HepG2 (cell line): Measurements from ENCODE around the gene FAM193A. TPM values are rescaled to one million over a fixed set of nuclear protein-coding genes. Genes with fewer than 3 reads are reported as not detected.

Experiments
- ATAC-seq: fragments of 200-7000 bp; cut with Tn5 transposase; 3 replicates; pipeline ENCODE4 v1.9.1; 2020; ENCODE audit warnings: mild to moderate bottlenecking, moderate library complexity
- BruUV-seq: library from RNA; stranded (reverse); fragments of 400-500 nt; replicated peaks from 2 replicates; lab custom pipeline; 2021; lab: Mats Ljungman, UMichigan
- CTCF ChIA-PET: fragments of 300-600 bp; formaldehyde crosslinking; extraction: SDS; loops from one replicate; lab custom pipeline; 2021; ENCODE audit warnings: low total read pairs, inconsistent platforms, low intra/inter-chr PET ratio; lab: Yijun Ruan, JAX
- POLR2A ChIA-PET: fragments of 350-600 bp; sonication (Branson Sonifier 250); formaldehyde crosslinking; loops from one replicate; lab custom pipeline; 2020; ENCODE audit warnings: antibody characterized with exemption, inconsistent platforms; lab: Yijun Ruan, JAX
- DNase-seq: peaks from one replicate; pipeline ENCODE4 v3.0.0-alpha.2; 2015; ENCODE audit warnings: low spot score
- FAIRE-seq: peaks from 3 replicates; lab custom pipeline; 2011; peaks lifted over from hg19 to GRCh38; lab: Jason Lieb, UNC
- H2AFZ ChIP-seq: one replicate; pipeline ENCODE4 v1.6.1; 2011; ENCODE audit warnings: low read length, inconsistent platforms
- H3K27ac ChIP-seq: fragments of 300-600 bp; 3 replicates; pipeline ENCODE4 v1.8.0; 2011; ENCODE audit warnings: mixed run types, mild to moderate bottlenecking, mixed read lengths, low read length, inconsistent platforms; ENCODE audit not compliant: insufficient read depth; ENCODE audit errors: extremely low read length
- H3K27me3 ChIP-seq, 2 experiments: fragments of 200-600 bp in 1 of 2; 2 replicates in 1 of 2; 3 replicates in 1 of 2; pipeline versions ENCODE4 v1.6.0 to v1.8.0; 2011; ENCODE audit warnings: low read length in 2 of 2, mild to moderate bottlenecking in 2 of 2, moderate library complexity in 2 of 2, inconsistent platforms in 1 of 2; ENCODE audit not compliant: insufficient read depth in 2 of 2, control insufficient read depth in 1 of 2
- H3K36me3 ChIP-seq, 2 experiments: fragments of 200-600 bp in 1 of 2; replicated peaks in 1 of 2; 2 replicates in 1 of 2; 3 replicates in 1 of 2; pipeline versions ENCODE4 v1.5.1 to v1.8.0; 2011; ENCODE audit warnings: low read length in 2 of 2, inconsistent platforms in 1 of 2; ENCODE audit not compliant: insufficient read depth in 2 of 2, control insufficient read depth in 1 of 2
- H3K4me1 ChIP-seq: 2 replicates; pipeline ENCODE4 v1.5.1; 2012; ENCODE audit warnings: low read length, inconsistent platforms; ENCODE audit not compliant: insufficient read depth
- H3K4me2 ChIP-seq: 2 replicates; pipeline ENCODE4 v1.6.0; 2011; ENCODE audit warnings: low read depth, low read length, inconsistent platforms
- H3K4me3 ChIP-seq, 3 experiments: fragments of 200-600 bp in 1 of 3; sonication (generic), shearing (Covaris generic) in 1 of 3; replicated peaks in 1 of 3; 2 replicates each; pipeline ENCODE4 v1.5.1; 2011 to 2016; ENCODE audit warnings: low read length in 3 of 3, inconsistent platforms in 2 of 3, low read depth in 2 of 3, mild to moderate bottlenecking in 2 of 3, control low read depth in 1 of 3, mixed read lengths in 1 of 3; ENCODE audit not compliant: insufficient read depth in 1 of 3
- H3K79me2 ChIP-seq: one replicate; pipeline ENCODE4 v1.6.1; 2011; ENCODE audit warnings: low read length, inconsistent platforms; ENCODE audit not compliant: insufficient read depth
- H3K9ac ChIP-seq: 2 replicates; pipeline ENCODE4 v1.6.0; 2011; ENCODE audit warnings: mild to moderate bottlenecking, low read depth, low read length, inconsistent platforms; ENCODE audit not compliant: insufficient read depth
- H3K9me3 ChIP-seq: 2 replicates; pipeline ENCODE4 v1.5.1; 2012; ENCODE audit warnings: mild to moderate bottlenecking, low read length
- H4K20me1 ChIP-seq: 2 replicates; pipeline ENCODE4 v1.6.0; 2011; ENCODE audit warnings: inconsistent platforms, mild to moderate bottlenecking, low read length, moderate library complexity; ENCODE audit not compliant: insufficient read depth
- ARNT ChIP-seq: fragments of 450-650 bp; IDR thresholded peaks from 2 replicates; pipeline ENCODE4 v1.6.1; 2017
- FOXM1 ChIP-seq: sonication (generic); formaldehyde crosslinking; IDR thresholded peaks from 2 replicates; pipeline ENCODE4 v1.5.0; 2020; ENCODE audit warnings: missing genetic modification reagents
- GFI1 ChIP-seq: sonication (generic); formaldehyde crosslinking; IDR thresholded peaks from 2 replicates; pipeline ENCODE4 v1.5.0; 2020; ENCODE audit warnings: missing genetic modification reagents, mild to moderate bottlenecking, borderline replicate concordance
- MED13 ChIP-seq: sonication (generic); formaldehyde crosslinking; IDR thresholded peaks from 2 replicates; pipeline ENCODE4 v1.5.0; 2020; ENCODE audit warnings: missing genetic modification reagents
- RBM22 ChIP-seq: fragments of 200-400 bp; formaldehyde crosslinking; optimal IDR thresholded peaks from 2 replicates; pipeline ENCODE3; 2017; ENCODE audit warnings: mild to moderate bottlenecking, low read length, moderate library complexity
- RCOR2 ChIP-seq: IDR thresholded peaks from 2 replicates; pipeline ENCODE4 v1.6.1; 2016; ENCODE audit warnings: missing biosample characterization, missing genetic modification reagents
- ZBTB8A ChIP-seq: sonication (generic); formaldehyde crosslinking; IDR thresholded peaks from 2 replicates; pipeline ENCODE4 v1.4.0; 2020; ENCODE audit warnings: mild to moderate bottlenecking, low read depth, missing genetic modification reagents, borderline replicate concordance
- ZNF331 ChIP-seq: sonication (generic); formaldehyde crosslinking; IDR thresholded peaks from 2 replicates; pipeline ENCODE4 v1.4.0; 2020; ENCODE audit warnings: missing genetic modification reagents
- ZNF570 ChIP-seq: sonication (generic); formaldehyde crosslinking; IDR thresholded peaks from 2 replicates; pipeline ENCODE4 v1.4.0; 2020; ENCODE audit warnings: mild to moderate bottlenecking, missing genetic modification reagents, borderline replicate concordance
- ZNF615 ChIP-seq: sonication (generic); formaldehyde crosslinking; IDR thresholded peaks from 2 replicates; pipeline ENCODE4 v1.5.0; 2020; ENCODE audit warnings: mild to moderate bottlenecking, missing genetic modification reagents, borderline replicate concordance
- ZNF775 ChIP-seq: sonication (generic); formaldehyde crosslinking; IDR thresholded peaks from 2 replicates; pipeline ENCODE4 v1.4.0; 2020; ENCODE audit warnings: missing genetic modification reagents, mild to moderate bottlenecking, moderate library complexity, borderline replicate concordance
- ZNF878 ChIP-seq: sonication (generic); formaldehyde crosslinking; IDR thresholded peaks from 2 replicates; pipeline ENCODE4 v1.8.1; 2023; ENCODE audit warnings: mild to moderate bottlenecking, missing genetic modification reagents, moderate library complexity
- WGBS: methylation state at CpG from one replicate; pipeline ENCODE4 v1.1.6; 2017; ENCODE audit warnings: low lambda C conversion rate; 5-methylcytosine and 5-hydroxymethylcytosine counted together
- in situ Hi-C: cut with HindIII; loops from 2 replicates; pipeline ENCODE4 v1.10.0; 2017; ENCODE audit warnings: low pct_unique_long_range_greater_than_20kb; ENCODE audit not compliant: extremely low pct_ligation_motif_present
- intact Hi-C: fragments of 100-400 bp; cut with micrococcal nuclease; formaldehyde crosslinking; loops from one replicate; pipeline ENCODE4 v1.10.0; 2022; ENCODE audit not compliant: unreplicated experiment
- polyA plus RNA-seq, 8 experiments: library from polyadenylated mRNA; depleted of rRNA in 3 of 8; stranded (reverse) in 7 of 8; unstranded in 1 of 8; fragments of >200 nt; fragmentation: Illumina TruSeq in 4 of 8; extraction: Trizol in 4 of 8; gene quantifications; 2 replicates each; pipeline versions ENCODE4 v1.2.1 to v1.2.3, GENCODE V29; 2011 to 2016; ENCODE audit warnings: low read depth in 4 of 8, missing spikeins in 1 of 8, mixed read lengths in 1 of 8; ENCODE audit not compliant: insufficient read depth in 1 of 8
- total RNA-seq, 5 experiments: library from RNA; depleted of rRNA; stranded (reverse); fragments of >200 nt; fragmentation: Illumina TruSeq; extraction: Trizol; gene quantifications; 2 replicates each; pipeline ENCODE4 v1.2.3, GENCODE V29; 2016; ENCODE audit warnings: low read depth in 1 of 5
- TF ChIP-seq, protein P1 (sequence below): sonication (generic); formaldehyde crosslinking; IDR thresholded peaks from 2 replicates; pipeline ENCODE4 v1.9.0; 2021; ENCODE audit warnings: missing genetic modification reagents, mild to moderate bottlenecking, borderline replicate concordance
- TF ChIP-seq, protein P2 (sequence below): sonication (generic); formaldehyde crosslinking; IDR thresholded peaks from 2 replicates; pipeline ENCODE4 v1.5.0; 2020; ENCODE audit warnings: missing genetic modification reagents, mild to moderate bottlenecking, borderline replicate concordance
- TF ChIP-seq, protein P3 (sequence below): IDR thresholded peaks from 2 replicates; pipeline ENCODE4 v1.6.1; 2016; ENCODE audit warnings: missing compliant biosample characterization, missing genetic modification reagents, borderline replicate concordance

Gene FAM193A
- total and polyA plus RNA-seq, 2 of the 13 experiments (the other 11 are each of a cell fraction or from before 2014, with no cell fraction given): 5.7 to 8.7 TPM

DNA sequence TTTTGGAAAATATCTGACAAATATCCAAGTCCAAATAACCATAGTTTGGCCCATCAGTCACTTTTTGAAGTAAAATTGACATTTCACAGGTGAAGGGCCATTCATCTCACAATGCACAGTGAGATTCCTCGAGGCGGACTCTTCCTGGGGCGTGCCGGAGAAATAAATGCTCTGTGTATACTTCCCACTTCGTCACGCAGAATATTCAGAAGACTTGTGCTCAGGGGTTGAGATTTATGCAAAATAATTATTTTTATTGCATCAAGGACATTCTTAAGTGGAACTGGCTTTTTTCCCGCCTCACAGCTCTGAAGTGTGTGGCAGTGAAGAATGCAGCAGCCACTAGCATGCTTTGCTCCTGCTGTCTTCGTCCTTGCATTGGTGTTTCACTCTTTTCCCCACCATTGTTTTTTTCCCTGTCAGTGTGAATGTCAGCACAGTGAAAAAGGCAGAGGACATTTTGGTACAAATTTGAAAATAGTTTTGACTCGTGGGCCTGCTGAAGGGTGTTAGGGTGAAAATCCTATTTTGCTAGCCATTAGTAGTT lies 70.6 kb downstream of the FAM193A start:
- POLR2A ChIA-PET: no interaction called here
- CTCF ChIA-PET: no interaction called here
- DNase-seq (no peak), FAIRE-seq (no peak), ATAC-seq (no peak)
- Histone ChIP-seq H3K27ac (no peak overlapping the region), H3K4me1 (no peaks in the 10 kb centered on the region), H3K27me3 (no peaks in the 10 kb centered on the region), H3K9ac (no peak overlapping the region), H3K4me2 (no peak overlapping the region), H2AFZ (no peak overlapping the region), H3K36me3 (peaks cover 3 to 10% of the 10 kb centered on the region in 2 experiments; a peak in 1 of 5 replicates), H3K79me2 (peaks cover 64% of the 10 kb centered on the region), H3K9me3 (no peaks in the 10 kb centered on the region), H3K4me3 (no peak overlapping the region), H4K20me1 (peaks cover 12% of the 10 kb centered on the region; the same call in 1 of the 2 replicates)
- WGBS: 93% methylated on average over 9 of the region's 9 CpGs
- intact Hi-C loops: no loop called here
- in situ Hi-C loops: no loop called here
- no TSS peak for BruUV-seq
- peak; percentile 27 for TF ChIP-seq RBM22
- TF ChIP-seq GFI1 (CRISPR knock-in tag): no peak

DNA sequence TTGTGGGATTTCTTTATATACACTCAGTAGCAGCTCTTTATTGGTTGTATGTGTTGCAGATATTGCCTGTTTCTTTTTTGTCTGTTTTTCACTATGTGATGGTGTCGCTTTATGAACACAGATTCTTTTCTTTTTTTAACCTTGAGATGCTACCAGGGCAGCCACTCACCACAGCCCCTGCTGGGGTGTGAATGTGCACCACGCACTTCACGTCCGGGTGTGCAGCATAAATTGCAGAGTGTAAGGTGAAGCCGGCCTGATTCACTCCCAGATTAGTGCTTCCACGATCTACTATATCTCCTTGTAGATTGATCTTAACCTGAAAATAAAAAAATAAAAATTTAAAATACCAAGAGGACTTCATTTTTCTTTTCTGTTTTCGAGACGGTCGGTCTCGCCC lies 71.4 kb downstream of the FAM193A start:
- H3K36me3 ChIP-seq: peaks cover 3 to 6% of the 10 kb centered on the region in 2 experiments; a peak in 1 of 5 replicates
- H3K9ac ChIP-seq: no peak overlapping the region
- no peaks in the 10 kb centered on the region for H3K4me1 ChIP-seq
- H3K79me2 ChIP-seq: peaks cover 67% of the 10 kb centered on the region
- ChIA-PET CTCF (no interaction called here), POLR2A (no interaction called here)
- 96% methylated on average over 10 of the region's 10 CpGs for WGBS
- H3K27me3 ChIP-seq: no peaks in the 10 kb centered on the region
- no peak overlapping the region for H3K4me2 ChIP-seq
- H3K9me3 ChIP-seq: no peaks in the 10 kb centered on the region
- peaks cover 12% of the 10 kb centered on the region; the same call in 1 of the 2 replicates for H4K20me1 ChIP-seq
- in situ Hi-C loops: no loop called here
- intact Hi-C loops: no loop called here
- no peak overlapping the region for H2AFZ ChIP-seq
- no peak overlapping the region for H3K4me3 ChIP-seq
- no TSS peak for BruUV-seq
- FAIRE-seq (no peak), ATAC-seq (no peak), DNase-seq (no peak)
- no peak overlapping the region for H3K27ac ChIP-seq
- TF ChIP-seq ARNT: no peak
- TF ChIP-seq ZNF615 (CRISPR knock-in tag): no peak
- TF ChIP-seq, protein P1, sequence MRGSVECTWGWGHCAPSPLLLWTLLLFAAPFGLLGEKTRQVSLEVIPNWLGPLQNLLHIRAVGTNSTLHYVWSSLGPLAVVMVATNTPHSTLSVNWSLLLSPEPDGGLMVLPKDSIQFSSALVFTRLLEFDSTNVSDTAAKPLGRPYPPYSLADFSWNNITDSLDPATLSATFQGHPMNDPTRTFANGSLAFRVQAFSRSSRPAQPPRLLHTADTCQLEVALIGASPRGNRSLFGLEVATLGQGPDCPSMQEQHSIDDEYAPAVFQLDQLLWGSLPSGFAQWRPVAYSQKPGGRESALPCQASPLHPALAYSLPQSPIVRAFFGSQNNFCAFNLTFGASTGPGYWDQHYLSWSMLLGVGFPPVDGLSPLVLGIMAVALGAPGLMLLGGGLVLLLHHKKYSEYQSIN (CRISPR knock-in tag): no peak
- TF ChIP-seq, protein P2, sequence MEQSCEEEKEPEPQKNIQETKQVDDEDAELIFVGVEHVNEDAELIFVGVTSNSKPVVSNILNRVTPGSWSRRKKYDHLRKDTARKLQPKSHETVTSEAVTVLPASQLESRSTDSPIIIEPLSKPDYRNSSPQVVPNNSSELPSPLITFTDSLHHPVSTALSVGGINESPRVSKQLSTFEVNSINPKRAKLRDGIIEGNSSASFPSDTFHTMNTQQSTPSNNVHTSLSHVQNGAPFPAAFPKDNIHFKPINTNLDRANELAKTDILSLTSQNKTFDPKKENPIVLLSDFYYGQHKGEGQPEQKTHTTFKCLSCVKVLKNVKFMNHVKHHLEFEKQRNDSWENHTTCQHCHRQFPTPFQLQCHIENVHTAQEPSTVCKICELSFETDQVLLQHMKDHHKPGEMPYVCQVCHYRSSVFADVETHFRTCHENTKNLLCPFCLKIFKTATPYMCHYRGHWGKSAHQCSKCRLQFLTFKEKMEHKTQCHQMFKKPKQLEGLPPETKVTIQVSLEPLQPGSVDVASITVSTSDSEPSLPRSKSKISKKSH: no peak
- TF ChIP-seq, protein P3, sequence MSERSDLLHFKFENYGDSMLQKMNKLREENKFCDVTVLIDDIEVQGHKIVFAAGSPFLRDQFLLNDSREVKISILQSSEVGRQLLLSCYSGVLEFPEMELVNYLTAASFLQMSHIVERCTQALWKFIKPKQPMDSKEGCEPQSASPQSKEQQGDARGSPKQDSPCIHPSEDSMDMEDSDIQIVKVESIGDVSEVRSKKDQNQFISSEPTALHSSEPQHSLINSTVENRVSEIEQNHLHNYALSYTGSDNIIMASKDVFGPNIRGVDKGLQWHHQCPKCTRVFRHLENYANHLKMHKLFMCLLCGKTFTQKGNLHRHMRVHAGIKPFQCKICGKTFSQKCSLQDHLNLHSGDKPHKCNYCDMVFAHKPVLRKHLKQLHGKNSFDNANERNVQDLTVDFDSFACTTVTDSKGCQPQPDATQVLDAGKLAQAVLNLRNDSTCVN (CRISPR knock-in tag): no peak
- TF ChIP-seq RCOR2 (CRISPR knock-in tag): no peak
- TF ChIP-seq MED13: no peak
- no peak for TF ChIP-seq FOXM1
- no peak for TF ChIP-seq ZBTB8A (CRISPR knock-in tag)
- no peak for TF ChIP-seq ZNF775 (CRISPR knock-in tag)
- TF ChIP-seq ZNF570 (CRISPR knock-in tag): no peak
- no peak for TF ChIP-seq ZNF878 (CRISPR knock-in tag)
- no peak for TF ChIP-seq ZNF331 (CRISPR knock-in tag)
